Caco-2 (cell line): ENCODE data around the gene ALOXE3. TPM values are rescaled to one million over a fixed set of nuclear protein-coding genes. Genes with fewer than 3 reads are reported as not detected.

Source experiments
- BruUV-seq: library from RNA; stranded (reverse); fragments of 400-500 nt; replicated peaks from 2 replicates; lab custom pipeline; 2021; lab: Mats Ljungman, UMichigan
- CTCF ChIA-PET: fragments of 300-600 bp; sonication (Branson Sonifier 250); formaldehyde crosslinking; loops from one replicate; lab custom pipeline; 2022; ENCODE audit warnings: antibody characterized with exemption; lab: Charles Lee
- POLR2A ChIA-PET: fragments of 300-600 bp; sonication (Branson Sonifier 250); formaldehyde crosslinking; loops from one replicate; lab custom pipeline; 2022; ENCODE audit warnings: antibody characterized with exemption; lab: Charles Lee
- DNase-seq, 2 experiments: peaks; one replicate each; pipeline versions ENCODE4 v3.0.0 to v3.0.0-alpha.2; 2020 to 2022
- H3K27me3 ChIP-seq: replicated peaks from 2 replicates; pipeline ENCODE4 v1.6.0; 2011; ENCODE audit warnings: low read length; ENCODE audit not compliant: control insufficient read depth, insufficient read depth
- H3K36me3 ChIP-seq: 2 replicates; pipeline ENCODE4 v1.5.1; 2011; ENCODE audit warnings: low read length; ENCODE audit not compliant: control insufficient read depth, insufficient read depth
- H3K4me1 ChIP-seq: fragments of 250-450 bp; sonication (Bioruptor Pico); 2 replicates; pipeline ENCODE4 v1.5.1; 2020; ENCODE audit warnings: mild to moderate bottlenecking
- H3K4me3 ChIP-seq: 2 replicates; pipeline ENCODE4 v1.5.1; 2011; ENCODE audit warnings: low read depth, mild to moderate bottlenecking, control low read depth, low read length
- H3K9me3 ChIP-seq: fragments of 250-450 bp; sonication (Bioruptor Pico); 2 replicates; pipeline ENCODE4 v1.5.1; 2020; ENCODE audit warnings: mild to moderate bottlenecking, moderate library complexity
- H3K27ac Mint-ChIP-seq: one replicate; pipeline ENCODE4 v1.8.0; 2022; ENCODE audit warnings: mixed read lengths; ENCODE audit not compliant: unreplicated experiment
- H3K27me3 Mint-ChIP-seq: one replicate; pipeline ENCODE4 v1.8.0; 2022; ENCODE audit warnings: mixed read lengths; ENCODE audit not compliant: insufficient read depth, unreplicated experiment
- H3K36me3 Mint-ChIP-seq: one replicate; pipeline ENCODE4 v1.8.0; 2022; ENCODE audit warnings: mild to moderate bottlenecking, mixed read lengths; ENCODE audit not compliant: insufficient read depth, unreplicated experiment
- H3K4me1 Mint-ChIP-seq: one replicate; pipeline ENCODE4 v1.8.0; 2022; ENCODE audit warnings: low read depth, mixed read lengths; ENCODE audit not compliant: unreplicated experiment
- H3K4me3 Mint-ChIP-seq: one replicate; pipeline ENCODE4 v1.8.0; 2022; ENCODE audit warnings: mild to moderate bottlenecking, moderate library complexity, mixed read lengths; ENCODE audit not compliant: unreplicated experiment
- H3K9me3 Mint-ChIP-seq: one replicate; pipeline ENCODE4 v1.8.0; 2022; ENCODE audit warnings: mixed read lengths; ENCODE audit not compliant: unreplicated experiment
- CTCF ChIP-seq, 2 experiments: fragments of 200-600 bp in 1 of 2; IDR thresholded peaks; 1 replicate in 1 of 2; 2 replicates in 1 of 2; pipeline versions ENCODE4 v1.5.1 to v1.8.0; 2011 to 2022; ENCODE audit warnings: antibody characterized with exemption in 1 of 2, control low read depth in 1 of 2, inconsistent platforms in 1 of 2, low read depth in 1 of 2, low read length in 1 of 2, mild to moderate bottlenecking in 1 of 2, moderate library complexity in 1 of 2; ENCODE audit not compliant: insufficient read depth in 1 of 2, severe bottlenecking in 1 of 2, unreplicated experiment in 1 of 2
- intact Hi-C: fragments of 100-400 bp; cut with micrococcal nuclease; formaldehyde crosslinking; loops from one replicate; pipeline ENCODE4 v1.10.0; 2022; ENCODE audit not compliant: unreplicated experiment
- total RNA-seq: library from RNA; stranded (reverse); gene quantifications from 2 replicates; pipeline ENCODE4 v1.2.3, GENCODE V29; 2022

The ALOXE3 gene
- total RNA-seq, 1 experiment from 2014 or later, result not detected

- ChIA-PET POLR2A (no interaction called here), CTCF (interaction anchor here (0.9 kb wide), 1 partner anchor 23 kb away, joined by 3 read pairs; no protein-coding TSS in a partner anchor)
- H3K9me3 Mint-ChIP-seq, result no peaks in the 10 kb centered on the region
- no peak overlapping the region for H3K4me3 Mint-ChIP-seq
- TF ChIP-seq CTCF (IDR thresholded peaks at IDR 0.05; ENCODE audit: insufficient read depth in 1 of 2, low read depth in 1 of 2, low read length in 1 of 2, severe bottlenecking in 1 of 2, unreplicated experiment in 1 of 2), result no peak
- H3K27ac Mint-ChIP-seq, result no peak overlapping the region
- no peaks in the 10 kb centered on the region for H3K4me1 Mint-ChIP-seq
- H3K4me1 ChIP-seq, result no peaks in the 10 kb centered on the region
- intact Hi-C loops, result no loop called here
- no peaks in the 10 kb centered on the region for H3K9me3 ChIP-seq
- peaks cover 3% of the 10 kb centered on the region for H3K27me3 Mint-ChIP-seq
- no peaks in the 10 kb centered on the region for H3K27me3 ChIP-seq
- BruUV-seq, result no TSS peak
- H3K36me3 ChIP-seq, result no peaks in the 10 kb centered on the region
- DNase-seq, result no peak
- H3K4me3 ChIP-seq, result no peak overlapping the region
- H3K36me3 Mint-ChIP-seq, result peaks cover 5% of the 10 kb centered on the region
These were observed 15.1 kb upstream of the ALOXE3 start for GRCh38 chr17:8133399-8133798.

GRCh38 chr17:8131844-8132441 lies 13.6 kb upstream of the ALOXE3 start:
- no peaks in the 10 kb centered on the region for H3K27me3 ChIP-seq
- CTCF ChIA-PET, result no interaction called here
- H3K27me3 Mint-ChIP-seq, result peaks cover 3% of the 10 kb centered on the region
- H3K27ac Mint-ChIP-seq, result no peak overlapping the region
- no peaks in the 10 kb centered on the region for H3K9me3 Mint-ChIP-seq
- POLR2A ChIA-PET, result interaction anchor here (0.5 kb wide), 1 partner anchor 58 kb away, joined by 3 read pairs; the partner anchor contains the start of gene BORCS6
- no peak overlapping the region for H3K4me3 ChIP-seq
- peaks cover 5% of the 10 kb centered on the region for H3K4me1 Mint-ChIP-seq
- no peaks in the 10 kb centered on the region for H3K9me3 ChIP-seq
- TF ChIP-seq CTCF (IDR thresholded peaks at IDR 0.05; ENCODE audit: insufficient read depth in 1 of 2, low read depth in 1 of 2, low read length in 1 of 2, severe bottlenecking in 1 of 2, unreplicated experiment in 1 of 2), result no peak
- BruUV-seq, result no TSS peak
- H3K36me3 Mint-ChIP-seq, result peaks cover 10% of the 10 kb centered on the region
- no peaks in the 10 kb centered on the region for H3K4me1 ChIP-seq
- H3K36me3 ChIP-seq, result no peaks in the 10 kb centered on the region
- H3K4me3 Mint-ChIP-seq, result no peak overlapping the region
- DNase-seq, result no peak
- intact Hi-C loops, result no loop called here

GRCh38 chr17:8128125-8128784 lies 9.9 kb upstream of the ALOXE3 start:
- ChIA-PET CTCF (no interaction called here), POLR2A (no interaction called here)
- Mint-ChIP-seq H3K36me3 (peaks cover 36% of the 10 kb centered on the region), H3K4me3 (no peak overlapping the region), H3K9me3 (no peaks in the 10 kb centered on the region), H3K27ac (no peak overlapping the region), H3K27me3 (peaks cover 3% of the 10 kb centered on the region), H3K4me1 (peaks cover 27% of the 10 kb centered on the region)
- Histone ChIP-seq H3K36me3 (no peaks in the 10 kb centered on the region), H3K4me3 (no peak overlapping the region), H3K4me1 (no peaks in the 10 kb centered on the region), H3K9me3 (no peaks in the 10 kb centered on the region), H3K27me3 (no peaks in the 10 kb centered on the region)
- BruUV-seq, result no TSS peak
- no peak for DNase-seq
- no peak for TF ChIP-seq CTCF (IDR thresholded peaks at IDR 0.05; ENCODE audit: insufficient read depth in 1 of 2, low read depth in 1 of 2, low read length in 1 of 2, severe bottlenecking in 1 of 2, unreplicated experiment in 1 of 2)
- intact Hi-C loops, result no loop called here
